OCI-LY3 (cell line): Measurements from ENCODE around the gene TMA16.
"Not testable (repeated sequence)": the region's sequence is repeated elsewhere in the genome, so short reads cannot be mapped to it uniquely, and the experiment has no call there.

Experiments
- H2AFZ ChIP-seq: fragments of 200-600, 300-600 bp; shearing (Covaris generic); 2 replicates; pipeline ENCODE4 v1.6.0; 2014; ENCODE audit warnings: antibody characterized with exemption, low read depth, low read length
- H3K27ac ChIP-seq: fragments of 200-600, 300-600 bp; sonication (generic); 2 replicates; pipeline ENCODE4 v1.5.1; 2014; ENCODE audit warnings: mild to moderate bottlenecking, low read length, moderate library complexity, mixed read lengths
- H3K27me3 ChIP-seq: fragments of 200-600, 300-600 bp; sonication (generic); 2 replicates; pipeline ENCODE4 v1.6.1; 2014; ENCODE audit warnings: low read depth, low read length, mixed read lengths
- H3K36me3 ChIP-seq: fragments of 200-600, 300-600 bp; sonication (generic); replicated peaks from 2 replicates; pipeline ENCODE3; 2014; ENCODE audit warnings: low read depth, low read length, mixed read lengths
- H3K4me1 ChIP-seq: fragments of 300-600, 200-600 bp; sonication (generic); 2 replicates; pipeline ENCODE4 v1.6.1; 2014; ENCODE audit warnings: low read length, mixed read lengths
- H3K4me2 ChIP-seq: fragments of 200-600, 300-600 bp; sonication (generic); 2 replicates; pipeline ENCODE4 v1.6.1; 2014; ENCODE audit warnings: low read length, mixed read lengths
- H3K4me3 ChIP-seq: fragments of 300-600, 200-600 bp; sonication (generic); 2 replicates; pipeline ENCODE4 v1.5.1; 2014; ENCODE audit warnings: antibody characterized with exemption, mild to moderate bottlenecking, low read length, moderate library complexity
- H3K79me2 ChIP-seq: fragments of 300-600, 200-600 bp; shearing (Covaris generic); 2 replicates; pipeline ENCODE4 v1.6.1; 2014; ENCODE audit warnings: mild to moderate bottlenecking, low read length, mixed read lengths
- H3K9ac ChIP-seq: fragments of 300-600, 200-600 bp; shearing (Covaris generic); 2 replicates; pipeline ENCODE4 v1.6.0; 2014; ENCODE audit warnings: mild to moderate bottlenecking, low read length, moderate library complexity
- H3K9me3 ChIP-seq: fragments of 200-600, 300-600 bp; shearing (Covaris generic); 2 replicates; pipeline ENCODE4 v1.6.1; 2014; ENCODE audit warnings: low read length, mixed read lengths; ENCODE audit not compliant: insufficient read depth
- H4K20me1 ChIP-seq: fragments of 200-600, 300-600 bp; sonication (generic); 2 replicates; pipeline ENCODE4 v1.6.1; 2016; ENCODE audit warnings: low read length, mixed read lengths; ENCODE audit not compliant: insufficient read depth
- CTCF ChIP-seq: fragments of 200-600, 300-600 bp; sonication (generic); IDR thresholded peaks from 2 replicates; pipeline ENCODE4 v1.5.1; 2014; ENCODE audit warnings: antibody characterized with exemption, low read length, low read depth
- EZH2phosphoT487 ChIP-seq: fragments of 200-600 bp; shearing (Covaris generic); IDR thresholded peaks from 2 replicates; pipeline ENCODE4 v1.6.1; 2018; ENCODE audit warnings: antibody characterized with exemption, mixed run types, low read depth

The TMA16 gene

GRCh38 chr4:163494360-163495241, at the start of gene TMA16:
Gene TMA16 (plus strand): TSS chr4:163494690. CDS start chr4:163494802, 112 bp downstream.
- peaks cover 56% of the 10 kb centered on the region for H3K79me2 ChIP-seq
- peak within 1 kb of the TSS; percentile 37 for H2AFZ ChIP-seq
- peak within 1 kb of the TSS; percentile 90 for H3K4me2 ChIP-seq

GRCh38 chr4:163447023-163447422, 47.5 kb upstream of the TMA16 start:
- H3K27me3 ChIP-seq, H3K9me3 ChIP-seq, H3K27ac ChIP-seq, H3K4me2 ChIP-seq, H3K36me3 ChIP-seq, H4K20me1 ChIP-seq, H3K79me2 ChIP-seq, H3K4me3 ChIP-seq, H3K9ac ChIP-seq, H2AFZ ChIP-seq, H3K4me1 ChIP-seq: not testable (repeated sequence)

More at GRCh38 chr4:163494360-163495241, at the start of gene TMA16:
- H3K27me3 ChIP-seq, result no peaks in the 10 kb centered on the region
- TF ChIP-seq EZH2phosphoT487, result no peak
- TF ChIP-seq CTCF, result no peak
- peaks cover 30% of the 10 kb centered on the region for H3K4me1 ChIP-seq
- H3K27ac ChIP-seq, result peak within 1 kb of the TSS; percentile 87
- peak within 1 kb of the TSS; percentile 80 for H3K4me3 ChIP-seq
- peaks cover 22% of the 10 kb centered on the region for H3K36me3 ChIP-seq
- peak within 1 kb of the TSS; percentile 91 for H3K9ac ChIP-seq
- H3K9me3 ChIP-seq, result 0 out of 2 replicates have a peak, but pooled peaks cover 5% of the 10 kb centered on the region
- H4K20me1 ChIP-seq, result peaks cover 25% of the 10 kb centered on the region

- no peaks in the 10 kb centered on the region for H4K20me1 ChIP-seq
- no peak overlapping the region for H3K27ac ChIP-seq
- no peaks in the 10 kb centered on the region for H3K27me3 ChIP-seq
- no peak overlapping the region for H3K4me2 ChIP-seq
- no peak for TF ChIP-seq CTCF
- H3K36me3 ChIP-seq, result no peaks in the 10 kb centered on the region
- no peak overlapping the region for H3K9ac ChIP-seq
- no peaks in the 10 kb centered on the region for H3K4me1 ChIP-seq
- no peaks in the 10 kb centered on the region for H3K79me2 ChIP-seq
- no peak overlapping the region for H2AFZ ChIP-seq
- no peaks in the 10 kb centered on the region for H3K9me3 ChIP-seq
- no peak overlapping the region for H3K4me3 ChIP-seq
Observed at GRCh38 chr4:163447481-163447880, 47.0 kb upstream of the TMA16 start.

- H4K20me1 ChIP-seq, result no peaks in the 10 kb centered on the region
- no peaks in the 10 kb centered on the region for H3K79me2 ChIP-seq
- TF ChIP-seq CTCF (no peak), EZH2phosphoT487 (no peak)
- H2AFZ ChIP-seq, result 0 out of 2 replicates have a peak overlapping the region, but pooled peaks have one; percentile 2
- H3K27ac ChIP-seq, result no peak overlapping the region
- no peak overlapping the region for H3K9ac ChIP-seq
- no peaks in the 10 kb centered on the region for H3K9me3 ChIP-seq
- no peak overlapping the region for H3K4me3 ChIP-seq
- H3K27me3 ChIP-seq, result no peaks in the 10 kb centered on the region
- no peaks in the 10 kb centered on the region for H3K36me3 ChIP-seq
- H3K4me2 ChIP-seq, result no peak overlapping the region
- H3K4me1 ChIP-seq, result no peaks in the 10 kb centered on the region
Observed at GRCh38 chr4:163448540-163449203, 45.8 kb upstream of the TMA16 start.
